NCI-H1105 (cell line): ENCODE measurements around the gene TES.
A peak's percentile ranks its signal among the peaks of the same experiment; 100 is the strongest.
"Not testable (repeated sequence)": the region's sequence is repeated elsewhere in the genome, so short reads cannot be mapped to it uniquely, and the experiment has no call there.

Experiments
- DNase-seq: peaks from one replicate; lab custom pipeline; 2025; lab: John Stamatoyannopoulos, UW

Gene TES

DNA sequence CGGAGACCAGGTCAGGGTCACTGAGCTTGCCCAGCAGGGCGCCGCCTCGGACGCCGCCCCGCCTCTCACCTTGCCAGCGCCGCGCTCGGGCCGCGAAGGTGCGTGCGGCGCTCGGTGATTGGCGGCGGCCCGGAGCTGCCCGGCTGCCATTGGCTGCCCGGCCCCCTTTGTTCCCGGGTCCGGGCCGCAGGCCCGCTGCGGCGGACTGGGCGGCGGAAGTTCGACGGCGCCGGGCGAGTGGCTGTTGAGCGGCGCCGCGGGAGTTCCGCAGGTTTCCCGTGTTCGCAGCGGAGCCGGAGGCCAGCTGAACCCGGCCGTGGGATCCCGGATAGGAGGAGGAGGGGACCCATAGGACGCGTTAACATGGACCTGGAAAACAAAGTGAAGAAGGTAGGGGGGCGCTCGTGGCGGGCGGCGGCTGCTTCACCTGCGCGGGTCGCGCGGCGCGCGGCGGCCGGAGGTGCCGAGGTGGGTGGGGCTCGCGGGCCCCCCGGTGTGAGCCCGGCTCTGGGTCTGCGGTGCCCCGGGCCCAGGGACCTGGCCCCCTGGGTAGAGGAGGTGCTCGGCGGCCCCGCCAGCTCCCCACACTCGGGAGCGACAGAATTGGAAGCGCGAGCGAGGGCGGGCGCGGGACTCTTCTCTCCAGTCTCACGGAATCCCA lies at the start of gene TES:
Gene TES, plus strand, starts transcription at position 195 of the 661 bp plus-strand sequence. Its CDS starts 169 bp downstream, at position 364.
- DNase-seq, result peak; percentile 55

DNA sequence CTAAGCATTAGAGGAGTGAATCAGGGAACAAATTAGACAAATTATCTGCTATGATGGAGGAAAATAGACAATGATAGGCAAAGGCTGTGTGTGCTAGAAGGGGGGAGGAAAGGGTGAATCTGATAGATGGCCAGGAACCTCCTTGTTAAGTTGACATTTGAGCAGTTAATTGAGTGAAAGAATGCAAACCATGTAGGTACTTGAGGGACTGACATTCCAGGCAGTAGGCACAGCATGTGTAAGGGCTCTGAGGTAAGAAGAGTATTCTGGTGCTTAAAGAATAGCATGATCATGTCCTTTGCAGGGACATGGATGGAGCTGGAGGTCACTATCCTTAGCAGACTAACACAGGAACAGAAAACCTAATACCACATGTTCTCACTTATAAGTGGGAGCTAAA lies 48.6 kb upstream of the TES start:
- DNase-seq, result no peak

GRCh38 chr7:116162254-116162653 lies 48.1 kb upstream of the TES start:
- no peak for DNase-seq

- no peak for DNase-seq
Observed at GRCh38 chr7:116162992-116163391, 47.3 kb upstream of the TES start.

DNA sequence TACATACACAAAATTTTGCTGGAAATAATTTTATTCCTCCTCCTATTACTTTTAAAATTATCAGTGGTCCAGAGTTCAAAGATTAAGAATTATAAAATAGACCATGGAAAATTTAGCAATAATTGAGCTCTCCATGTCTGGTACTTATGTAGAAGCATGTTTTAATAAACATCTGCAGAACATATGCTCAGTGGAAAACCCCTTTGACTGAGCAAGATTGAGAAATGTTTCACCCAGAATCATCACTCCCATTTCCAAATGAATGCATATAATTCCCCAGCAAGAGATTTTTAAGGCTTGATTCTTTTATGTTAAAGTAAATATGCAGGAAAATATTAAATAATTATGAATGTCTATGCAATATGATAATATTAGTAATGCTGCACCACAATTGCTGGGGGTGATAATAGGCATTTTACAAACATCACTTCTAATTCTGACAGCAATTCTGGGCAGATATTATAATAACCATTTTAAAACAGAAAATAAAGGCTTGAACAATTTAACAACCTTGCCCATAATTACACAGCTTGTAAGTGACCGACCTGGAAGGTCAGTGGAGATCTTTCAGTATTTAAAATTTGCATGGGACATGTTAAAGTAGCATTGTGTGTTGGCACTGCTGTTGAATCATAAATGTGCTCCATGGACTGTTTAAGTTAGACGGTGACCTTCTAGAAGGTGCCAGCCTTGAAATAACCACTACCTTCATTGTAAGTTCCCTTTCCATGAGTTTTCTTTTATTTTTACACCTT lies 45.6 kb upstream of the TES start:
- no peak for DNase-seq

- DNase-seq, result no peak
Observed at GRCh38 chr7:116165717-116166116, 44.6 kb upstream of the TES start.

DNA sequence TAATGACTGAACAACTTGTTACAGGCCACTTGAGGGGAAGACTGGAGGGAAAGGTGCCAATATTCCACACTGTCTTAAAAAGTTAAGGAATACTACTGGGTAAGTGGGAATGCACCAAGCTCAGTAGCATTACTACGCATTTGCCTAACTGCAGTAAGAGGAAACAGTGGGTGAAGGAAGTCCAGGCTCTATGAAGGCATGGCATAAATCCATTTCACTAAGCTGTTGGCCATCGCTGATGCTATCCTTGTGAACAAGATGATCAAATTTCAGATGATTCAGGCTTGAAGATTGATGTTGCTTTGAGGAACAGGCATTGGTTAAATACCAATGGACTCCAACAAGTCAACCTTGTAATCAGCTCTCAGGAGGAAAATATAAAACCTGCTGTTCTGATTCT lies 44.2 kb upstream of the TES start:
- no peak for DNase-seq

DNA sequence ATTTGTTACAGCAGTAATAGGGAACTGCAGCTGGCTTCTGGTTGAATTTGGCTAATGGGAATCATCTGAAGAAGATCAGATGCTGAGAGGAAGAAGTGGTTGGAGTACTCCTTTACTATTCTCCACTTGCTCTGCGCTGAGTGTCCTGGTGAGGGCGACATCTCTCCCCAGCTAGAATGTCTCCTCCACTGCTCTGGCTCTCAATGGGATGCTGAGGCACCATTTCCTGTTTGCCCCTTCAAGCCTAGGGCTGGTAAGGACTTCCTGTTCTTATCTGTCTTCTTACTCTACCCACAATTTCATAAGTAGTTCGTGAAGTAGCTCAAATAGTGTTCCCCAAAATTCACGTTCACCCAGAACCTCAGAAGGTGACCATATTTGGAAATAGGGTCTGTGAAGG lies 43.2 kb upstream of the TES start:
- DNase-seq, result no peak

GRCh38 chr7:116169060-116169459 lies 41.3 kb upstream of the TES start:
- DNase-seq, result no peak

- DNase-seq, result no peak
Observed at GRCh38 chr7:116170180-116170579, 40.2 kb upstream of the TES start.

GRCh38 chr7:116171094-116171493 lies 39.2 kb upstream of the TES start:
- DNase-seq, result no peak

- DNase-seq, result no peak
Observed at GRCh38 chr7:116172353-116172752, 38.0 kb upstream of the TES start.

GRCh38 chr7:116173051-116174028 lies 37.0 kb upstream of the TES start:
- peak; percentile 41 for DNase-seq

DNA sequence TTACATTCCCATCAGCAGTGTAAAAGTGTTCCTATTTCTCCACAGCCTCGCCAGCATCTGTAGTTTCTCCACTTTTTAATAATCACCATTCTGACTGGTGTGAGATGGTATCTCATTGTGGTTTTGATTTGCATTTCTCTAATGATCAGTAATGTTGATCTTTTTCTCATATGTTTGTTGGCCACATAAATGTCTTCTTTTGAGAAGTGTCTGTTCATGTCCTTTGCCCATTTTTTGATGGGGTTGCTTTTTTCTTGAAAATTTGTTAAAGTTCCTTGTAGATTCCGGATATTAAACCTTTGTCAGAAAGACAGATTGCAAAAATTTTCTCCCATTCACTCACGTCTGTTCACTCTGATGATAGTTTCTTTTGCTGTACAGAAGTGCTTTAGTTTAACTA lies 35.2 kb upstream of the TES start:
- DNase-seq, result not testable (repeated sequence)

GRCh38 chr7:116176226-116176625 lies 34.1 kb upstream of the TES start:
- DNase-seq, result no peak

DNA sequence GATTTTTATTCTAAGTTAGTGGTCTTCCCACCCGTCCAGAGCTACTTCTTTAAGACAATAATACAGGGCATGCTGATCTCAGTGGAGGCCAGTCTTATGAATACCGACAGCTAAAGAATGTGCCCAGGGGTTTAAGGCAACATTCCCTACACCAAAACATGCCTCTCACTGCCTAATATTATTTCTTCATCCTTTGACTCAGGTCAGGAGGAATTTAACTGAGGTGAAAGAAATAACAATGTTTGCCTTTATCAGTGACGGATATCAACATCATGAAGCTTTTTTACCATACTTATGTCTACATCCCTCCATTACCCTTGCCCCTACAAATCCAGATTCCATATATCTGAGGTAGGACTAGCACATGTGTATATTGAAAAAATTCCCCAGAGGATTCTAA lies 33.3 kb upstream of the TES start:
- DNase-seq, result no peak

- DNase-seq, result peak; percentile 9
Observed at GRCh38 chr7:116180302-116180701, 30.0 kb upstream of the TES start.

GRCh38 chr7:116182023-116182422 lies 28.3 kb upstream of the TES start:
- no peak for DNase-seq

DNA sequence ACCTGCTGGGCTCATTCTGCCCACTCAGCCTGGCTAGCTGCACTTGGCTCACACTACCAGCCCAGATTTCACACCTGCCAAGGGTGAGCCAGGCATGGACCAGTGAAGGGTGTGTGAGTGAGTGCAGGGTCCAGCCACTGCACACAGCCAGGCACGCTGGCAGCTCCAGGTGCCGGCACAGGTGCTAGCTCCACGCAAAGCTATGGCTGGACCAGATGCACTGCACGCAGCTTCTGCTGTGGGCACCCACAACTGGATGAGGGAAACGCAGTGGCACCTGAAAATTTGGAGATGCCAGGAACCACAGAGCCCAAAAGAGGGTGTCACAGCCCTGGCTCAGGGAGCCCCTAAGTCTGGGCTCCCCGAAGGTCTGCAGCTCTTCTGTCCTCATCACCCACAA lies 24.9 kb upstream of the TES start:
- DNase-seq, result no peak

DNA sequence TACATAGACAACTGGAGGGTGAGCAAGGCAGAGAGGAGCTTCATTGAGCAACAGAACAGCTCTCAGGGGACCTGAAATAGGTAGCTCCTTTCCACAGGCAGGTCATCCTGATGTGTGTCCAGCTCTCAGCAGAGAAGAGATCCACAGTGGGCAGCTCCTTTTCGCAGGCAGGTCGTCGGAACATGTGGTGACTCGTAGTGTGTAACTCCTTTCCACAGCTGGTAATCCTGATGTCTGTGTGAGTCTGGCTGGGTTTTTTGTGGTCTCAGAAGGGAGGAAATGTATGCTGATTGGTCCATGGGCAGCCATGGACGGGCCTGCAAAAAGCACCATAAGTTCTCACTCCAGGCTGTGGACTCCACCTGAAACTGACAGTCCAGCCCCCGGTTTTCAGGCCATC lies 24.4 kb upstream of the TES start:
- DNase-seq, result no peak

DNA sequence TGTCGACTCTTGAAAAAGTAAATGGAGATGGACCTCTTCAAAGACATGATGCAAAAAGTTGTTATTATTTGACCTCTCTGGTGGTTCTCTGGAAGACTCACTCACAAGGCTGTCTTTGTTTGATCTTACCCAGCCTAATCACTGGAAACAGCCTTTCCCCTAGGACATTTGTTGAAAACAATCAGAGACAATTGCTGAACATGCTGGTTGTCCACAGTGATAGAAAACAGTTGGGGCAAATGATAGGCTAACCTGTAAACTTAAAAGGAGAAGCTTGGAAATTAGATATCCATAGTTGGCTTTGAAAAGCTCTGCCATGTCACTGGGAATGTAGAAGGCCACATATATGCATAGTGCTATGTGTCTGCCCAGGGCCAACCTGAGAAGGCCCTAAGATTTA lies 22.9 kb upstream of the TES start:
- no peak for DNase-seq

DNA sequence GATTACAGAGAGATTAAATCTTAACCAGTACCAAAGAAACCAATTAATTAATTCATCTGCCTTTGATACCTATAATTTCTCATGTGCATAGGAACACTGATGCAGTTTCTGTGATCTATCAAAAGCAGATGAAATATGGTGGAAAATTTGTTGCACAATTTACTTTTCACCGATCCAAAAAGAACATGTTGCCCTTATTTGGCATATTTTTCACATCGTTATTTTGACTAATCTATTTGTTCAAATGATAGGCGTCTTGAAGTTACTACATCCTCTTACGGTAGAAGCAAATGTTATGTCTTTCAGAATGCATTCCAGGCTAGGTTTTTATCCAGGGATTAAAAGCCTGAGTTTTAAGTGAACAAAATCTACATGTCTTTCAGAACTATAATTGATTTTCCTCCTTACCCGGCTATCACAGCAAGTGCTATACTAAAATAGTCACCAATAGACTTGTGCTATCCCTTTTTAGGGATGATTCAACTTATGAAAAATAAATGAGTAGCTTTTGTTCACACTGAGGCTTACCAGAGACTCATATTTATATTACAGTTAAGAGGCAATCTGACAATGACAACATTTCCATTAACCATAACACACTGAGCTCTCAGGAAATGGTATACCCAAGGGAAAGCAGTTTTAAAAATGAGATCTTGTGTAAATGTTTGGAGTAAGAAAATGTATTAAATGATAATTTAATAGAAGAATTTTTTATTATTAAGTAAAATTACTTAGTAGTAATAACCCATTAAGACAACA lies 16.8 kb upstream of the TES start:
- no peak for DNase-seq
